Sigmoid colon (tissue), 3 donors: ENCODE results near the gene IMMP2L.

Experiments used
- POLR2A ChIP-seq, 2 donors: fragments of 450-650 bp; IDR thresholded peaks; one replicate each; pipeline ENCODE4 v1.6.1; 2016; ENCODE audit warnings: antibody characterized with exemption in 2 of 2, mild to moderate bottlenecking in 2 of 2, moderate library complexity in 2 of 2
- TF ChIP-seq, protein P1 (sequence below), 4 experiments: fragments of 450-650 bp in 3 of 4; fragments of 200-600 bp in 1 of 4; IDR thresholded peaks; one replicate each; pipeline ENCODE4 v1.5.1; 2016 to 2019; ENCODE audit warnings: antibody characterized with exemption in 4 of 4, mild to moderate bottlenecking in 3 of 4, moderate library complexity in 2 of 4

GRCh38 chr7:111224354-111225231, 337.7 kb downstream of the IMMP2L start:
- TF ChIP-seq, protein P1, sequence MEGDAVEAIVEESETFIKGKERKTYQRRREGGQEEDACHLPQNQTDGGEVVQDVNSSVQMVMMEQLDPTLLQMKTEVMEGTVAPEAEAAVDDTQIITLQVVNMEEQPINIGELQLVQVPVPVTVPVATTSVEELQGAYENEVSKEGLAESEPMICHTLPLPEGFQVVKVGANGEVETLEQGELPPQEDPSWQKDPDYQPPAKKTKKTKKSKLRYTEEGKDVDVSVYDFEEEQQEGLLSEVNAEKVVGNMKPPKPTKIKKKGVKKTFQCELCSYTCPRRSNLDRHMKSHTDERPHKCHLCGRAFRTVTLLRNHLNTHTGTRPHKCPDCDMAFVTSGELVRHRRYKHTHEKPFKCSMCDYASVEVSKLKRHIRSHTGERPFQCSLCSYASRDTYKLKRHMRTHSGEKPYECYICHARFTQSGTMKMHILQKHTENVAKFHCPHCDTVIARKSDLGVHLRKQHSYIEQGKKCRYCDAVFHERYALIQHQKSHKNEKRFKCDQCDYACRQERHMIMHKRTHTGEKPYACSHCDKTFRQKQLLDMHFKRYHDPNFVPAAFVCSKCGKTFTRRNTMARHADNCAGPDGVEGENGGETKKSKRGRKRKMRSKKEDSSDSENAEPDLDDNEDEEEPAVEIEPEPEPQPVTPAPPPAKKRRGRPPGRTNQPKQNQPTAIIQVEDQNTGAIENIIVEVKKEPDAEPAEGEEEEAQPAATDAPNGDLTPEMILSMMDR (IDR thresholded peaks at IDR 0.05) = no peak
- TF ChIP-seq POLR2A (IDR thresholded peaks at IDR 0.05) = no peak
